Fibroblast of gingiva (primary cell): Measurements from ENCODE around the gene SEC24D.
A peak's percentile ranks its signal among the peaks of the same experiment; 100 is the strongest.

Experiments
- DNase-seq: peaks from one replicate; pipeline ENCODE4 v3.0.0-alpha.2; 2011; ENCODE audit warnings: low read depth

The SEC24D gene

DNA sequence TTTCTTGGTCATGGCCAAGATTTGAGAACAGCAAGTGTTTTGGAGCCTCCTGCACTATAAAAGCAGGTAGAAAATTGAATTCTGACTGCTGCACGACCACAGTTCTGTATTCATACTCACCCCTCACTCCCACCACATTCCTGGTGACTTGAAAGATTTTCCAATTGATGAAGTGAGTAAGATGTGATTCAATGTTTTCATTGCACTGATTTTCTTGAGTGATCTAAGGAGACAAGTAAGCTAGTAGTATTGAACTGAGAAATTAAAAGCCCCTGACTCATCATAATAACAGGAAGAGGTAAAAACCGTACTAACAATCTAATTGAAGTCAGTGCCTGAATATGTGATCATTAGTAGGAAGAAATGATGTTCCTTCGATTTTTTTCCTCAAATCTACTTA lies 6.1 kb upstream of the SEC24D start:
- no peak for DNase-seq

DNA sequence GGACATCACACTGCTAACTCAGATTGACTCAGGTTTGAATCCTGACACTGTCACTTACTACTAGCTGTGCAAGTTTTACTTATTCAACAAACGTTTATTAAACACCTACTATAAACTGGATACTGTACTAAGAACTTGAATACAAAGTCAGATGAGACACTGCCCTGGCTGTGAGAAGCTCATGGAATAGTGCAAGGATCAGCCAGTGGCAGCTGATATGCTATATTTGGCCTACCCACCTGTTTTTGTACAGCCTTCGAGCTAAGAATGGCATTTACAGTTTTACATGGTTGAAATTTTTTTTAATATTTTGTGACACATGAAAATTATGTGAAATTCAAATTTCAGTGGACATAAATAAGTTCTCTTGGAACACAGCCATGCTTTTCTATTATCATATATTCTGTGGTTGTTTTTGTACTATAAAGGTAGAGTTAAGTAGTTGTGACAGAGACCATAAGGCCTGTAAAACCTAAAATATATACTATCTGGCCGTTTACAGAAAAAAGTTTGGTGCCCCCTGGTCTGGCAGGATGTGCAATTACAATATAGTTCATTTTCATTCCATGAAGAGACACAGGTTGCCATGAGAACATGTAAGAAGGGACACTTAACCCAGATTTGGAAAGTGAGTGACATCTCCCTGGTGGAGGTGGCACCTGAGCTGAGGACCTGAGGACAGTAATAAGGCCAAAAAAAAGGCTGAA lies 3.4 kb upstream of the SEC24D start:
- no peak for DNase-seq

- DNase-seq = no peak
Measured at GRCh38 chr4:118837121-118837507, 1.2 kb upstream of the SEC24D start.

- DNase-seq = peak; percentile 51
Measured at GRCh38 chr4:118836301-118837120, 585 bp upstream of the SEC24D start.

GRCh38 chr4:118834960-118835569 lies 861 bp downstream of the SEC24D start:
- DNase-seq = peak; percentile 88

DNA sequence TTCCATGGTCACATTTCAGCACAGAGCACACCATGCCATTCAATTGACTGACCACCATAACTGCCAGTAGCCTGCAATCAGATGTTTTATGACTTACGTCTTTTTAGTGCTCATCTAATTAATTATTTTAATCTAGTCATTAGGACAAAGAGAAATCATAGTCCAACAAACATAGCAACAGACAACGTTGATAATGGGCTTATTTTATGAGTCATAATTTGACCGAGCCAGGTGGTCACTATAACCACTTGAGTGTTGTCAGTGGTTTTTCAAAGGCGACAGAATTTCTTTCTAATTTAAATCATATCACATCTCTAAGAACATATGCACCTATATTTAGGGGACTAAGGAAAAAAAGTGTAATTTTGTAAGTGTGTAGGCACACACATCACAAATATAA lies 1.9 kb downstream of the SEC24D start:
- DNase-seq = peak; percentile 14

GRCh38 chr4:118833192-118833820 lies 2.6 kb downstream of the SEC24D start:
- DNase-seq = no peak

- DNase-seq = no peak
Measured at GRCh38 chr4:118829107-118829506, 6.8 kb downstream of the SEC24D start.

- DNase-seq = no peak
Measured at GRCh38 chr4:118826723-118827444, 9.0 kb downstream of the SEC24D start.

GRCh38 chr4:118825799-118826198 lies 10.1 kb downstream of the SEC24D start:
- no peak for DNase-seq

GRCh38 chr4:118824141-118824540 lies 11.8 kb downstream of the SEC24D start:
- no peak for DNase-seq

- no peak for DNase-seq
Measured at GRCh38 chr4:118823471-118823870, 12.5 kb downstream of the SEC24D start.

DNA sequence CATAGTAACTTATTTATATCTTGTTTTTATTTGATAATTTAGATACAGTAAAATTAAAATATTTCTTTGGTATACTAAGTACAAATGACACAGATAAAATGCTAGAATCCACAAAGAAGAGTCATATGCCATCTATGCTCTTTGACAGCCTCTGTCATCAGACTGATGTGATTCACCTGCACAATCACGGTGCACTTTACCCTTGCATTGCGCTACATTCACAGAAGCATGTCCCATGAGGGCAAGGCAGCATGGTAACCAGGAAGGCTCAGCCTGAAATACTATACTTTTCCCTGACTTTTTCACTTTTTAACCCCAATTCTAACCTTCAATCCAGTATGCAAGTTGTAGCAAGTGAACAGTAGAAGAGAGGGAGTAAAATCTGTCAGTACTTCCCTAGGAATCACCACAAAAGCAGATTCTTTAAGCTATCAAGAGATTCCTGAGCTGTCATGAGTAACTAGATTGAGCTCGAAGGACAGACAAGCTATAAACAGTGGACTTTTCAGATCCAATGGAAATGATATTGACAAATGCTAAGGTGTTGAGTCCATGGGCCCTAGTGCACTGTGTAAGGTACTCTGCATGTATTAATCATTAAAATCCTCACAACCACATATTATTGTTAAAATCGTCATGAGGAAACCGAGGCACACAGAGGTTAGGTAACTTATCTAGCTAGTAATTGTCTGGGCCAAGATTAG lies 14.2 kb downstream of the SEC24D start:
- DNase-seq = no peak

- no peak for DNase-seq
Measured at GRCh38 chr4:118817178-118817930, 18.6 kb downstream of the SEC24D start.

- no peak for DNase-seq
Measured at GRCh38 chr4:118816538-118817177, 19.3 kb downstream of the SEC24D start.

DNA sequence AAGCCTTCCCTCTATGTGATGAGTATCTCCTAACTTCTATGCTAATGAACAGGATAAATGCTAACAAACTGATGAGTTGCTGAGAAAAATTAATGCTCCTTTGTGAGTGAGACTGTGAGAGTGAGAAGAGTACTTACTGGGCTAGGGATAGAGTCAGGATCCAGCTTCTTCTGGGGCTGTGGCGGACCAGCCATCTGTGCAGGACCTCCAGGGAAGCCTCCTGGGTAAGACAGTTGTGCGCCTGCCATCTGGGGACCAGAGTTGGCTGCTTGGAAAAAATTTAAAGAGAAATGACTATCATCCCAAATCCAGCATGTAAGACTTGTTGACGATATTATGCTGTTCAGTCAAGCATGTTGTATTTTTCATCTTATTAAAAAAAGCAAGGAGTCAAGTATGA lies 21.0 kb downstream of the SEC24D start:
- DNase-seq = no peak

DNA sequence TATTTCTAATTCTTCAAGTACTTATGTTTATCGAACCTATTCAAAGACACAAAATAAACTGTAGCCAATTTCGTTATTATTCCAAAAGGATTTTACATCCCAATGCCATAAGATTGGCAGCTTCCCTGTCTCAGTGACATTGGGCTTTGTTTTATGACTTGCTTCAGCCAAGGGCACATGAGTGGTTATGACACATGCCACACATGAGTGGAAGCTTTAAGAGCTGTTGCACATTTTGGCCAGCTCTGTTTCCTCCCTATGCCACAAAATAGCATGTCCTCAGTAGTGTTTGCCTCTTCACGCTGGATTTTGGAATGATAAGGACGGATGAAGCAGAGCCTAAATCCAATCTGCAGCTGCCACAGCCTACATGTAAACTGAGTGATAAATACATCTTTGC lies 21.9 kb downstream of the SEC24D start:
- no peak for DNase-seq

DNA sequence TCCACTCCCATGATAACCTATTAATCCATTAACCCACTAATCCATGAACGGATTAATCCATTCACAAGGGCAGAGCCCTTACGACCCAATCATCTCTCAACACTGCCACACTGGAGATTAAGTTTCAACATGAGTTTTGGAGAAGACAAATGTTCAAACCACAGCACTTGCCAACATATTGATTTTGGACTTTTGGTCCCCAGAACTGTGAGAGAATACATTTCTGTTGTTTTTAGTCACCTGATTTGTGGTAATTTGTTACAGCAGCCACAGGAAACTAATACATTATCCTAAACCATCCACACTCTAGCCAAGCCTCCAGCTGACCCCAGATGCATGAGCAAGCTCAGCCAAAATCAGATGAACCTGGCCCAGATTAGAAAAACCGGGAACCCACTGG lies 22.4 kb downstream of the SEC24D start:
- DNase-seq = no peak

DNA sequence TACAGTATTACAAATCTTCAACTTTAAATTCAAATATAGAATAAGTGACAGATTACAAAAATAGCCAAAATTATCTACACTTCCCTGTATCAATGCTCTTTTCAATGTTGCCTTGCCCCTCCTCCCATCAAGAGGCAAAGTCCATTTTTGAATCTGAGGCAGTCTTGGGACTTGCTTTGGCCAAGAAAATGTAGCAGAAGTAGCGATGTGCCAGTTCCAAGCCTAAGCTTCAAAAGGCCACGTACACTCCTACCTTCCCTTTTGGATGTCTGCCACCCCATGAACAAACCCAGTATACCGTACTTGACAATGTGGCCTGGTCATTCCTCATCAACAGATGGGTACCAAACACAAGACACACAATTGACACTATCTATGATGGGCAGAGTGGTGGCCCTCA lies 24.1 kb downstream of the SEC24D start:
- DNase-seq = no peak
